PC-9 (cell line): ENCODE data around the gene WDR18. TPM values are rescaled to one million over a fixed set of nuclear protein-coding genes. Genes with fewer than 3 reads are reported as not detected.

Experiments used
- BruUV-seq: library from RNA; stranded (reverse); fragments of 400-500 nt; replicated peaks from 2 replicates; lab custom pipeline; 2021; lab: Mats Ljungman, UMichigan
- CTCF ChIA-PET: fragments of 300-600 bp; sonication (Branson Sonifier 250); formaldehyde crosslinking; loops from one replicate; lab custom pipeline; 2022; ENCODE audit warnings: antibody characterized with exemption; lab: Charles Lee
- POLR2A ChIA-PET: fragments of 300-600 bp; sonication (Branson Sonifier 250); formaldehyde crosslinking; loops from one replicate; lab custom pipeline; 2022; ENCODE audit warnings: antibody characterized with exemption; ENCODE audit not compliant: unreplicated experiment; lab: Charles Lee
- DNase-seq, 2 experiments: peaks; one replicate each; pipeline versions ENCODE4 v3.0.0 to v3.0.0-alpha.2; 2015 to 2022; ENCODE audit warnings: mixed read lengths in 1 of 2
- H2AFZ ChIP-seq: fragments of 200-600 bp; sonication (generic); 2 replicates; pipeline ENCODE4 v1.8.1; 2017; ENCODE audit warnings: antibody characterized with exemption
- H3F3A ChIP-seq: fragments of 200-600 bp; sonication (generic); 2 replicates; pipeline ENCODE4 v1.8.1; 2017; ENCODE audit warnings: antibody characterized with exemption, mild to moderate bottlenecking, low read depth; ENCODE audit not compliant: insufficient read depth
- H3K27ac ChIP-seq: fragments of 200-600 bp; sonication (generic); 2 replicates; pipeline ENCODE4 v1.6.1; 2016; ENCODE audit warnings: mixed run types
- H3K27me3 ChIP-seq: fragments of 200-600 bp; sonication (generic); 2 replicates; pipeline ENCODE4 v1.6.1; 2016; ENCODE audit warnings: low read depth, mixed run types; ENCODE audit not compliant: insufficient read depth
- H3K36me3 ChIP-seq: fragments of 200-600 bp; sonication (generic); 2 replicates; pipeline ENCODE4 v1.6.1; 2016; ENCODE audit warnings: low read depth, mixed run types
- H3K4me1 ChIP-seq: fragments of 200-600 bp; sonication (generic); replicated peaks from 2 replicates; pipeline ENCODE4 v1.6.1; 2016; ENCODE audit warnings: mixed run types; ENCODE audit not compliant: insufficient read depth
- H3K4me2 ChIP-seq: fragments of 200-600 bp; sonication (generic); 2 replicates; pipeline ENCODE4 v1.6.1; 2017; ENCODE audit warnings: mixed run types
- H3K4me3 ChIP-seq: fragments of 200-600 bp; sonication (generic); 2 replicates; pipeline ENCODE4 v1.6.1; 2016; ENCODE audit warnings: mixed run types
- H3K79me2 ChIP-seq: fragments of 200-600 bp; sonication (generic); 2 replicates; pipeline ENCODE4 v1.6.1; 2017; ENCODE audit warnings: low read depth, mixed run types
- H3K9me2 ChIP-seq: fragments of 200-600 bp; sonication (generic); 2 replicates; pipeline ENCODE4 v1.8.1; 2017; ENCODE audit warnings: mild to moderate bottlenecking; ENCODE audit not compliant: insufficient read depth
- H3K9me3 ChIP-seq: fragments of 200-600 bp; sonication (generic); 2 replicates; pipeline ENCODE4 v1.8.1; 2016; ENCODE audit warnings: low read depth; ENCODE audit not compliant: insufficient read depth
- H4K20me1 ChIP-seq: fragments of 200-600 bp; sonication (generic); 2 replicates; pipeline ENCODE4 v1.8.1; 2017; ENCODE audit not compliant: insufficient read depth
- EZH2 ChIP-seq: fragments of 200-600 bp; sonication (generic); IDR thresholded peaks from 2 replicates; pipeline ENCODE4 v1.8.0; 2017; ENCODE audit warnings: antibody characterized with exemption, low read depth
- intact Hi-C: fragments of 100-400 bp; cut with micrococcal nuclease; formaldehyde crosslinking; loops from one replicate; pipeline ENCODE4 v1.10.0; 2022; ENCODE audit not compliant: unreplicated experiment
- total RNA-seq: library from RNA; stranded (reverse); gene quantifications from 2 replicates; pipeline ENCODE4 v1.2.3, GENCODE V29; 2021
- TF ChIP-seq, protein P1 (sequence below): fragments of 200-600 bp; sonication (generic); conservative IDR thresholded peaks from 2 replicates; pipeline ENCODE4 v1.6.1; 2017; ENCODE audit warnings: mixed run types, antibody characterized with exemption, mild to moderate bottlenecking, moderate library complexity

The WDR18 gene
- total RNA-seq, 1 experiment from 2014 or later: 61.5 TPM

DNA sequence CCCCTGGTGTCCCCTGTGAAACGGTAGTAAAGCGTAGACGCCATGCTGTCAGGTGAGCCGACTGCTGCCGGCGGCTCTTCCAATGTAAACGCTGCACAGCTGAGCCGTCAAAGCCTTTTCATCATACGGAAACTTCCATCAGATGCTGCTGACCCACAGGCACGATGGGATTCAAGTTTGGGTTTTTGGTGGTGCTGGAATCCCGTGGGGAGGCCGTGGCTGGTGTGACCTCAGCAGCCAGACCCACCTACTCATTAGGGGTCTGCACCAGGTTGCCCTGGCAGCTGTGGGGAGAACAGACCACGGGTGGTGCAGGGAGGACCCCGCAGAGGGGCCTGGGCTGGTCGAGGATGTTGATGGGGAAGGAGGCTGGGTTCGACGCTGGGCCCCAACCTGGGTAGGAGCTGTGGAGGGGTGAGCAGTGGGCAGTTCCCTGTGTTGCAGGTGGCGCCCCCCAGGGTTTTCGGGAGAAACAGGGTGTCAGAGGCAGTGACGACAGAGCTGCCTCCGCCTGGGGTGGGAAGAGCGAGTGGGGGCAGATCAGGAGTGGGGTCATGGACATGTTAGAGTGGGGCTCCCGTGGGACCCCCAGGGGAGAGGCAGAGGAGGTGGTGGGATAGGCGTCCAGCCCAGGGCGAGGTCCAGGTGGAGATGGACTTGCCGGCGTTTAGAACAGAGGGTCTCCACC is 22.7 kb downstream of the WDR18 start:
- CTCF ChIA-PET: no interaction called here
- BruUV-seq: TSS peak; percentile 2

DNA sequence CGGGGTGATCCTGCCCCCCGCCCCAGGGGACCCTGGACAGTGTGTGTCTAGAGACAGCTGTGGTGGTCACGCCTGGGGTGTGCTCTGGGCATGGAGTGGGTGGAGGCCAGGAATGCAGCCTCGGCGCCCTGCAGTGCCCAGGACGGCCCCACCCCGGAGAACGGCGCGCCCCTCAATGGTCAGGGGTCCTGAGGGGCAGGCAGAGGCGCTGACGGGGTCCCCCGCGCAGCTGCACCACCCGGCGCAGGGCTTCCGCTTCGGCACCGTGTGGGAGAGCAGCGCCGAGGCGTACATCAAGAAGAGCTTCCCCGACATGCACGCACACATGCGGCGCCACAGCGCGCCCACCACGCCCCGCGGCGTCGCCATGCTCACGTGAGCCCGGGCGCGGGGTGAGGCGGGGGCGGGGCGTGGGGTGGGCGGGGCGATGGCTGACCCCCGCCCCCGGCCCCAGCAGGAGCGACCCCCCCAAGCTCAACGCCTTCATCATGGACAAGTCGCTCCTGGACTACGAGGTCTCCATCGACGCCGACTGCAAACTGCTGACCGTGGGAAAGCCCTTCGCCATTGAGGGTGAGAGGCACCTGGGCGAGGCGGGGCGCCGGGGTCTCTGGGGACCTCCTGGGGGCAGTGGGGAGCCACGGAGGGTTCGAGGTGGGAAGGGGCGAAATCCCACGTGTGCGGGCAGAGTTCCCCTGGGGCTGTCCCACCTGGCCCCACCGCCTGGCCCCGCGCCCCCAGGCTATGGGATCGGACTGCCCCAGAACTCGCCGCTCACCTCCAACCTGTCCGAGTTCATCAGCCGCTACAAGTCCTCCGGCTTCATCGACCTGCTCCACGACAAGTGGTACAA is 23.5 kb downstream of the WDR18 start:
- Histone ChIP-seq H3K4me3 (no peak overlapping the region), H3K9me3 (no peaks in the 10 kb centered on the region), H3K4me2 (no peak overlapping the region), H4K20me1 (peaks cover 3% of the 10 kb centered on the region; the same call in 1 of the 2 replicates), H3K27me3 (no peaks in the 10 kb centered on the region), H3F3A (peaks cover 8% of the 10 kb centered on the region; the same call in 1 of the 2 replicates), H3K36me3 (no peaks in the 10 kb centered on the region), H3K27ac (no peak overlapping the region), H2AFZ (no peak overlapping the region), H3K9me2 (no peaks in the 10 kb centered on the region), H3K4me1 (no peaks in the 10 kb centered on the region), H3K79me2 (no peaks in the 10 kb centered on the region)
- intact Hi-C loops: no loop called here
- DNase-seq: no peak
- CTCF ChIA-PET: no interaction called here
- BruUV-seq: no TSS peak
- TF ChIP-seq, protein P1, sequence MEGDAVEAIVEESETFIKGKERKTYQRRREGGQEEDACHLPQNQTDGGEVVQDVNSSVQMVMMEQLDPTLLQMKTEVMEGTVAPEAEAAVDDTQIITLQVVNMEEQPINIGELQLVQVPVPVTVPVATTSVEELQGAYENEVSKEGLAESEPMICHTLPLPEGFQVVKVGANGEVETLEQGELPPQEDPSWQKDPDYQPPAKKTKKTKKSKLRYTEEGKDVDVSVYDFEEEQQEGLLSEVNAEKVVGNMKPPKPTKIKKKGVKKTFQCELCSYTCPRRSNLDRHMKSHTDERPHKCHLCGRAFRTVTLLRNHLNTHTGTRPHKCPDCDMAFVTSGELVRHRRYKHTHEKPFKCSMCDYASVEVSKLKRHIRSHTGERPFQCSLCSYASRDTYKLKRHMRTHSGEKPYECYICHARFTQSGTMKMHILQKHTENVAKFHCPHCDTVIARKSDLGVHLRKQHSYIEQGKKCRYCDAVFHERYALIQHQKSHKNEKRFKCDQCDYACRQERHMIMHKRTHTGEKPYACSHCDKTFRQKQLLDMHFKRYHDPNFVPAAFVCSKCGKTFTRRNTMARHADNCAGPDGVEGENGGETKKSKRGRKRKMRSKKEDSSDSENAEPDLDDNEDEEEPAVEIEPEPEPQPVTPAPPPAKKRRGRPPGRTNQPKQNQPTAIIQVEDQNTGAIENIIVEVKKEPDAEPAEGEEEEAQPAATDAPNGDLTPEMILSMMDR: no peak
- TF ChIP-seq EZH2: no peak
- POLR2A ChIA-PET: no interaction called here

More for the DNA sequence above, 22.7 kb downstream of the WDR18 start:
- H3K4me3 ChIP-seq: no peak overlapping the region
- no peak overlapping the region for H2AFZ ChIP-seq
- POLR2A ChIA-PET: no interaction called here
- H3K27me3 ChIP-seq: 0 out of 2 replicates have a peak, but pooled peaks cover 1% of the 10 kb centered on the region
- TF ChIP-seq, protein P1: no peak
- TF ChIP-seq EZH2: no peak
- intact Hi-C loops: no loop called here
- peaks cover 12% of the 10 kb centered on the region; the same call in 1 of the 2 replicates for H3F3A ChIP-seq
- H3K4me1 ChIP-seq: no peaks in the 10 kb centered on the region
- no peaks in the 10 kb centered on the region for H3K9me2 ChIP-seq
- H4K20me1 ChIP-seq: no peaks in the 10 kb centered on the region; the same call in 1 of the 2 replicates
- H3K4me2 ChIP-seq: no peak overlapping the region
- H3K79me2 ChIP-seq: no peaks in the 10 kb centered on the region
- DNase-seq: no peak
- no peak overlapping the region for H3K27ac ChIP-seq
- H3K36me3 ChIP-seq: no peaks in the 10 kb centered on the region
- no peaks in the 10 kb centered on the region for H3K9me3 ChIP-seq

DNA sequence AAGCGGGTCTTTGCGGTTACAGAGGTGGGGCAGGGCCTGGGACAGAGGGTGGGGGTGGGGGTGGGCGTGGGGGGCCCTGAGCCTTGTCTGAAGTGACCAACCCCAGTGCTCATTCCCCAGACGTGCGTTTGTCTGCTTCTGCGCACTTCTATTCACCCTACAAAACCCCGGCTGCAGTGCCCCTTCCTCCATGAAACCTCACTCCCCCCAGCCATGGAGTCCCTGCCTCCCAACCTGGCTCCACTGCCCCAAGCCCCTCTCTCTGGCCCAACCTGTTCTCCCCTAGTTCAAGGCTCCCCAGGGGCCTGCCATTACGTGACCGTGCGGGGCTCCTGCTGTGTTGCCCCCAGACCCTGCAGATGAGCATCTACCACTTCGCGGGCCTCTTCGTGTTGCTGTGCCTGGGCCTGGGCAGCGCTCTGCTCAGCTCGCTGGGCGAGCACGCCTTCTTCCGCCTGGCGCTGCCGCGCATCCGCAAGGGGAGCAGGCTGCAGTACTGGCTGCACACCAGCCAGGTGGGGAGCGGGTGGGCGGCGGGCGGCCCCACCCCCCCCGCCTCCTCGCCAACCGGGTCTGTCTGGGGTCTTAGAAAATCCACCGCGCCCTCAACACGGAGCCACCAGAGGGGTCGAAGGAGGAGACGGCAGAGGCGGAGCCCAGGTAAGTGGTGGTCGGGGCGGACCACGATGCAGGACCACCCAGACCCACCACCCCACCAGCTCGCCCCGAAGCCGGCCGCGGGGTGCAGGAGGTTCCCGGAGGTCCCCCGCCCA is 24.3 kb downstream of the WDR18 start:
- TF ChIP-seq EZH2: no peak
- TF ChIP-seq, protein P1: no peak
- POLR2A ChIA-PET: no interaction called here
- Histone ChIP-seq H3K4me1 (no peaks in the 10 kb centered on the region), H2AFZ (no peak overlapping the region), H3K9me2 (no peaks in the 10 kb centered on the region), H3K79me2 (no peaks in the 10 kb centered on the region), H4K20me1 (peaks cover 10% of the 10 kb centered on the region), H3K9me3 (no peaks in the 10 kb centered on the region), H3K4me3 (no peak overlapping the region), H3K27ac (no peak overlapping the region), H3K27me3 (no peaks in the 10 kb centered on the region), H3K36me3 (no peaks in the 10 kb centered on the region), H3F3A (peaks cover 8% of the 10 kb centered on the region; the same call in 1 of the 2 replicates), H3K4me2 (no peak overlapping the region)
- no TSS peak for BruUV-seq
- CTCF ChIA-PET: no interaction called here
- DNase-seq: no peak
- intact Hi-C loops: no loop called here
